A673 (cell line): Measurements from ENCODE around the gene FZD4. TPM values are rescaled to one million over a fixed set of nuclear protein-coding genes. Genes with fewer than 3 reads are reported as not detected.

Experiments used
- BruUV-seq: library from RNA; stranded (reverse); fragments of 400-500 nt; replicated peaks from 2 replicates; lab custom pipeline; 2021; lab: Mats Ljungman, UMichigan
- CTCF ChIA-PET: fragments of 300-600 bp; sonication (Branson Sonifier 250); formaldehyde crosslinking; loops from one replicate; lab custom pipeline; 2022; ENCODE audit warnings: antibody characterized with exemption; lab: Charles Lee
- POLR2A ChIA-PET: fragments of 300-600 bp; sonication (Branson Sonifier 250); formaldehyde crosslinking; loops from one replicate; lab custom pipeline; 2022; ENCODE audit warnings: antibody characterized with exemption; ENCODE audit not compliant: low non-redundant PET; lab: Charles Lee
- DNase-seq: peaks from one replicate; pipeline ENCODE4 v3.0.0-alpha.2; 2015; ENCODE audit warnings: low spot score
- H3K27ac ChIP-seq: fragments of 200-600 bp; sonication (generic); 2 replicates; pipeline ENCODE4 v1.5.1; 2016; ENCODE audit warnings: mixed run types, low read depth, mild to moderate bottlenecking, mixed read lengths, antibody characterized with exemption, low read length; ENCODE audit not compliant: poor library complexity, severe bottlenecking
- H3K27me3 ChIP-seq: fragments of 200-600 bp; sonication (generic); replicated peaks from 2 replicates; pipeline ENCODE4 v1.6.1; 2017; ENCODE audit warnings: mixed run types, low read depth, mild to moderate bottlenecking, mixed read lengths, antibody characterized with exemption, low read length; ENCODE audit not compliant: insufficient read depth, poor library complexity
- H3K36me3 ChIP-seq: fragments of 200-600 bp; sonication (generic); 2 replicates; pipeline ENCODE4 v1.6.1; 2016; ENCODE audit warnings: mixed run types, mild to moderate bottlenecking, mixed read lengths, antibody characterized with exemption, low read length; ENCODE audit not compliant: insufficient read depth, poor library complexity, severe bottlenecking
- H3K4me1 ChIP-seq: fragments of 200-600 bp; sonication (generic); 2 replicates; pipeline ENCODE4 v1.6.1; 2017; ENCODE audit warnings: mixed run types, mild to moderate bottlenecking, mixed read lengths, antibody characterized with exemption, low read length; ENCODE audit not compliant: insufficient read depth, poor library complexity, severe bottlenecking
- H3K4me3 ChIP-seq: fragments of 200-600 bp; sonication (generic); 2 replicates; pipeline ENCODE4 v1.5.1; 2016; ENCODE audit warnings: low read depth, mixed run types, mild to moderate bottlenecking, mixed read lengths, low read length; ENCODE audit not compliant: poor library complexity, severe bottlenecking
- H3K9me3 ChIP-seq: fragments of 200-600 bp; sonication (generic); 2 replicates; pipeline ENCODE4 v1.6.1; 2016; ENCODE audit warnings: mixed run types, low read depth, mild to moderate bottlenecking, mixed read lengths, antibody characterized with exemption, low read length; ENCODE audit not compliant: poor library complexity, severe bottlenecking
- CTCF ChIP-seq: fragments of 300-800, 200-600 bp; sonication (generic); conservative IDR thresholded peaks from 2 replicates; pipeline ENCODE4 v1.5.1; 2017; ENCODE audit warnings: low read depth, mild to moderate bottlenecking, antibody characterized with exemption, low read length, moderate library complexity, mixed read lengths
- EZH2 ChIP-seq: fragments of 200-600 bp; sonication (generic); IDR thresholded peaks from 2 replicates; pipeline ENCODE4 v1.6.1; 2017; ENCODE audit warnings: borderline replicate concordance, low read depth, mild to moderate bottlenecking, mixed read lengths, antibody characterized with exemption, low read length; ENCODE audit not compliant: poor library complexity, severe bottlenecking
- intact Hi-C: fragments of 100-400 bp; cut with micrococcal nuclease; formaldehyde crosslinking; loops from one replicate; pipeline ENCODE4 v1.10.0; 2022; ENCODE audit not compliant: unreplicated experiment
- total RNA-seq: library from RNA; stranded (reverse); gene quantifications from 2 replicates; pipeline ENCODE4 v1.2.3, GENCODE V29; 2021

The FZD4 gene
- total RNA-seq, 1 experiment from 2014 or later = 89.1 TPM

DNA sequence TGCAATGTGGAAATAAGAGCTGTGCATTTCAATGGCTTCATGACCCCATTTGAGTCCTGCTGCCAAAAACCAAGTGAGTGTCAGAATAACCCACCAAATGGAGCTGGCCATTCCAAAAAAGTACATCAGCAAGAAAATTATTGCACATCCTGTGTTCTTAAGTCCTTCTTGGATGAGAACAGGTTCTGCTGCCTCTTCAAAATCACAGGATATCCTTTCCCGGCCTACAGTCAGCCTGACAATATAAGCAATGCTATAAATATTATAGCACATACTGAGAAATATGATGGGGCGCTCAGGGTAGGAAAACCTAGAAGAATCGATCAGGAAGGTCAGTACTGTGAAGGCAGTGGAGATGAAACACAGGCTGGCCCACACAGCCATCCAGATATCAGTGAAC, 3.5 kb downstream of the FZD4 start:
- Histone ChIP-seq H3K4me3 (peak overlapping the region; percentile 90), H3K27ac (peak overlapping the region; percentile 68), H3K4me1 (peaks cover 65% of the 10 kb centered on the region), H3K27me3 (no peaks in the 10 kb centered on the region), H3K9me3 (no peaks in the 10 kb centered on the region), H3K36me3 (peaks cover 65% of the 10 kb centered on the region)
- intact Hi-C loops = no loop called here
- no TSS peak for BruUV-seq
- TF ChIP-seq CTCF (no peak), EZH2 (no peak)
- DNase-seq = no peak
- ChIA-PET CTCF (no interaction called here), POLR2A (interaction anchor here (0.6 kb wide), 1 partner anchor 13 kb away, joined by 3 read pairs; no protein-coding TSS in a partner anchor)

DNA sequence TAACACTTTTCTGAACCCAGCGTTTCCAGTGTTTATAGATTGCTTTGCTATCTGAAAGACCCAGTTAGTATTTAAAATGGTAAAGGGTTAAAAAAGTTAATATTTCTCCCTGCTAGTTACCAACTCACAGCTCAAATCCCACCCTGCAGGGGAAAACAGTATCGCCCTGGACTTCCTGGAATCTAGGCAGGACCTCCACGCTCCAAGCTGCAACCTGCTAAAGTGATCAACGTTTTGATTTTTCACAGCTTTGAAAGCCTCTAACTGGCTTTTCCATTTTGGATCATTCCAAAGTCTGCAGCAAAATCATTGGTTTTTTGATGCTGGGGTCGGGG, 4.6 kb downstream of the FZD4 start:
- POLR2A ChIA-PET = interaction anchor here (0.7 kb wide), 1 partner anchor 11 kb away, joined by 4 read pairs; no protein-coding TSS in a partner anchor
- no peaks in the 10 kb centered on the region for H3K9me3 ChIP-seq
- no peak for TF ChIP-seq EZH2
- TF ChIP-seq CTCF = no peak
- DNase-seq = no peak
- CTCF ChIA-PET = no interaction called here
- H3K4me3 ChIP-seq = peak overlapping the region; percentile 90
- BruUV-seq = no TSS peak
- H3K4me1 ChIP-seq = peaks cover 68% of the 10 kb centered on the region
- peaks cover 76% of the 10 kb centered on the region for H3K36me3 ChIP-seq
- H3K27ac ChIP-seq = peak overlapping the region; percentile 68
- intact Hi-C loops = no loop called here
- no peaks in the 10 kb centered on the region for H3K27me3 ChIP-seq

GRCh38 chr11:86949995-86950660, 5.1 kb downstream of the FZD4 start:
- H3K9me3 ChIP-seq = no peaks in the 10 kb centered on the region
- H3K36me3 ChIP-seq = peaks cover 81% of the 10 kb centered on the region
- ChIA-PET POLR2A (interaction anchor here (0.7 to 0.8 kb wide), 2 partner anchors 10 to 11 kb away, joined by 4 to 13 read pairs; no protein-coding TSS in a partner anchor), CTCF (no interaction called here)
- no peak for DNase-seq
- intact Hi-C loops = no loop called here
- H3K4me3 ChIP-seq = peak overlapping the region; percentile 90
- peak overlapping the region; percentile 68 for H3K27ac ChIP-seq
- TF ChIP-seq CTCF (no peak), EZH2 (no peak)
- H3K4me1 ChIP-seq = peaks cover 73% of the 10 kb centered on the region
- H3K27me3 ChIP-seq = no peaks in the 10 kb centered on the region
- no TSS peak for BruUV-seq
